HepG2 (cell line): ENCODE measurements around the gene ZMIZ2. TPM values are rescaled to one million over a fixed set of nuclear protein-coding genes. Genes with fewer than 3 reads are reported as not detected.

ENCODE experiments used
- ATM ChIP-seq: fragments of 450-650 bp; IDR thresholded peaks from 2 replicates; pipeline ENCODE4 v1.7.1; 2017; ENCODE audit warnings: mild to moderate bottlenecking, borderline replicate concordance
- CBX5 ChIP-seq: sonication (generic); formaldehyde crosslinking; IDR thresholded peaks from 2 replicates; pipeline ENCODE4 v1.4.0; 2020; ENCODE audit warnings: missing genetic modification reagents, borderline replicate concordance
- DBP ChIP-seq: sonication (generic); formaldehyde crosslinking; IDR thresholded peaks from 2 replicates; pipeline ENCODE4 v1.4.0; 2020; ENCODE audit warnings: missing genetic modification reagents; ENCODE audit errors: not compliant biosample characterization
- GATA4 ChIP-seq: sonication (generic); IDR thresholded peaks from 2 replicates; pipeline ENCODE4 v1.6.1; 2016; ENCODE audit warnings: antibody characterized with exemption, low read depth, borderline replicate concordance
- HNRNPL ChIP-seq: fragments of 200-400 bp; formaldehyde crosslinking; IDR thresholded peaks from 2 replicates; pipeline ENCODE4 v1.6.1; 2017; ENCODE audit warnings: mild to moderate bottlenecking, low read depth, low read length
- MBD4 ChIP-seq: IDR thresholded peaks from 2 replicates; pipeline ENCODE4 v1.6.1; 2012; ENCODE audit warnings: low read length, inconsistent platforms, borderline replicate concordance
- POLR2G ChIP-seq: fragments of 200-400 bp; formaldehyde crosslinking; IDR thresholded peaks from 2 replicates; pipeline ENCODE4 v1.6.1; 2018; ENCODE audit warnings: mild to moderate bottlenecking, low read depth, low read length, moderate library complexity
- RARG ChIP-seq: sonication (generic); formaldehyde crosslinking; IDR thresholded peaks from 2 replicates; pipeline ENCODE4 v1.4.0; 2020; ENCODE audit warnings: low read depth, mild to moderate bottlenecking, missing genetic modification reagents
- RELA ChIP-seq: sonication (generic); formaldehyde crosslinking; IDR thresholded peaks from 2 replicates; pipeline ENCODE4 v1.4.0; 2020; ENCODE audit warnings: missing genetic modification reagents
- SMAD9 ChIP-seq: sonication (generic); formaldehyde crosslinking; IDR thresholded peaks from 2 replicates; pipeline ENCODE4 v1.5.1; 2020; ENCODE audit warnings: mild to moderate bottlenecking, missing genetic modification reagents
- SRF ChIP-seq: IDR thresholded peaks from 2 replicates; pipeline ENCODE4 v1.6.1; 2011; ENCODE audit warnings: mild to moderate bottlenecking, low read depth, low read length, moderate library complexity
- TGIF2 ChIP-seq: IDR thresholded peaks from 2 replicates; pipeline ENCODE4 v1.6.1; 2016; ENCODE audit warnings: control low read depth, missing compliant biosample characterization
- ZFP1 ChIP-seq: IDR thresholded peaks from 2 replicates; pipeline ENCODE4 v1.6.1; 2016
- ZMAT5 ChIP-seq: sonication (generic); formaldehyde crosslinking; IDR thresholded peaks from 2 replicates; pipeline ENCODE4 v1.5.0; 2020; ENCODE audit warnings: mild to moderate bottlenecking, low read depth, missing genetic modification reagents, borderline replicate concordance
- ZNF180 ChIP-seq: sonication (generic); formaldehyde crosslinking; IDR thresholded peaks from 2 replicates; pipeline ENCODE4 v1.4.0; 2020; ENCODE audit warnings: low read depth, missing genetic modification reagents, borderline replicate concordance
- ZNF619 ChIP-seq: sonication (generic); formaldehyde crosslinking; IDR thresholded peaks from 2 replicates; pipeline ENCODE4 v1.4.0; 2020; ENCODE audit warnings: mild to moderate bottlenecking, missing genetic modification reagents
- ZNF747 ChIP-seq: sonication (generic); formaldehyde crosslinking; IDR thresholded peaks from 2 replicates; pipeline ENCODE4 v1.8.1; 2023; ENCODE audit warnings: missing genetic modification reagents, mild to moderate bottlenecking, borderline replicate concordance
- ZNF75D ChIP-seq: sonication (generic); formaldehyde crosslinking; IDR thresholded peaks from 2 replicates; pipeline ENCODE4 v1.8.1; 2023; ENCODE audit warnings: missing genetic modification reagents, mild to moderate bottlenecking, borderline replicate concordance
- ZSCAN31 ChIP-seq: sonication (generic); formaldehyde crosslinking; IDR thresholded peaks from 2 replicates; pipeline ENCODE4 v1.5.0; 2020; ENCODE audit warnings: low read depth, mild to moderate bottlenecking, missing genetic modification reagents
- polyA plus RNA-seq, 8 experiments: library from polyadenylated mRNA; depleted of rRNA in 3 of 8; stranded (reverse) in 7 of 8; unstranded in 1 of 8; fragments of >200 nt; fragmentation: Illumina TruSeq in 4 of 8; extraction: Trizol in 4 of 8; gene quantifications; 2 replicates each; pipeline versions ENCODE4 v1.2.1 to v1.2.3, GENCODE V29; 2011 to 2016; ENCODE audit warnings: low read depth in 4 of 8, missing spikeins in 1 of 8, mixed read lengths in 1 of 8; ENCODE audit not compliant: insufficient read depth in 1 of 8
- total RNA-seq, 5 experiments: library from RNA; depleted of rRNA; stranded (reverse); fragments of >200 nt; fragmentation: Illumina TruSeq; extraction: Trizol; gene quantifications; 2 replicates each; pipeline ENCODE4 v1.2.3, GENCODE V29; 2016; ENCODE audit warnings: low read depth in 1 of 5
- TF ChIP-seq, protein P1 (sequence below): sonication (generic); formaldehyde crosslinking; IDR thresholded peaks from 2 replicates; pipeline ENCODE4 v1.8.0; 2022; ENCODE audit warnings: mild to moderate bottlenecking, missing genetic modification reagents, borderline replicate concordance
- TF ChIP-seq, protein P2 (sequence below): sonication (generic); formaldehyde crosslinking; IDR thresholded peaks from 2 replicates; pipeline ENCODE4 v1.4.0; 2020; ENCODE audit warnings: missing genetic modification reagents
- TF ChIP-seq, protein P3 (sequence below): sonication (generic); formaldehyde crosslinking; IDR thresholded peaks from 2 replicates; pipeline ENCODE4 v1.4.0; 2020; ENCODE audit warnings: mild to moderate bottlenecking, missing genetic modification reagents

The ZMIZ2 gene
- total and polyA plus RNA-seq, 2 of the 13 experiments (the other 11 are each of a cell fraction or from before 2014, with no cell fraction given): 4.9 to 7.9 TPM

DNA sequence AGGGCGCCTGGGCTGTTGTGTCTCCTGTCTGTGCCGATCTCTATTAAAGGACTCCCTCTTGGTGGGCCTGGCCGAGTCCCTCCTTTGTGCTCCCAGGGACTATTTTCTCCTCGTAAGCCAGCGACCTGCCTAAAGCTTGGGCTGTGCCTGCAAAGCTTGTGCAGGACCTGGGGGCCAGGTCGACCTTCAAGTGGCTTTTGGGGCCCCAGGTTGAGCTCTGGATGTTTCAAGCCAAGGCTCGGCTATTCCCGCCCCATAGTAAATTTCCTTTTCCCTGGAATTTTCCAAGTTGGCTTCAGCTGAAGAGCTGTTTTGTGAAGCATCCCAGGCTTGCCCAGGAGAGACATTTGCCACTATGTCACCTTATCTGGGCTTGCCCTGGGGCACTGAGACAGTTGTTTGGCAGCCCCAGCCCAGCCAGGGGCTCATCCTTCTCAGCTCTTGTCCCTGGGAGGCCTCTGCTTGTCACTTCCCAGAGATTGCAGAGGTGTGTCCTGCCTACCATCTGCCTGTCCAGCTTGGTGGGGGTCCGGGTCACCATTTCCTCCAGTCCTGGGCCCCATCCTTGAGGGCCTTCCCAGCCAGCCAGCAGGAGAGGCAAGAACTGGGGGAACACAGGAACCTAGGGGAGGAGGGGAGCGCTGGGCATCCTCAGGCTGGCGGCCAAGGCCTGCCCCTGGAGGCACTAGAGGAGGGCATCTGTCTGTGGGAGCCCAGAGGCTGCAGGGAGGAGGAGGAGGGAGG is 20.2 kb downstream of the ZMIZ2 start (continued):
- TF ChIP-seq, protein P1, sequence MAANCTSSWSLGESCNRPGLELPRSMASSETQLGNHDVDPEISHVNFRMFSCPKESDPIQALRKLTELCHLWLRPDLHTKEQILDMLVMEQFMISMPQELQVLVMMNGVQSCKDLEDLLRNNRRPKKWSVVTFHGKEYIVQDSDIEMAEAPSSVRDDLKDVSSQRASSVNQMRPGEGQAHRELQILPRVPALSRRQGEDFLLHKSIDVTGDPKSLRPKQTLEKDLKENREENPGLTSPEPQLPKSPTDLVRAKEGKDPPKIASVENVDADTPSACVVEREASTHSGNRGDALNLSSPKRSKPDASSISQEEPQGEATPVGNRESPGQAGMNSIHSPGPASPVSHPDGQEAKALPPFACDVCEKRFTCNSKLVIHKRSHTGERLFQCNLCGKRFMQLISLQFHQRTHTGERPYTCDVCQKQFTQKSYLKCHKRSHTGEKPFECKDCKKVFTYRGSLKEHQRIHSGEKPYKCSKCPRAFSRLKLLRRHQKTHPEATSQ: no peak
- TF ChIP-seq MBD4 (no peak), ZNF75D (CRISPR knock-in tag) (no peak), GATA4 (no peak), SRF (no peak), ZMAT5 (CRISPR knock-in tag) (no peak), ZNF619 (CRISPR knock-in tag) (no peak), ZSCAN31 (CRISPR knock-in tag) (no peak), RARG (CRISPR knock-in tag) (no peak), RELA (CRISPR knock-in tag) (no peak), CBX5 (CRISPR knock-in tag) (no peak), POLR2G (peak; percentile 55), ZFP1 (CRISPR knock-in tag) (no peak), ZNF180 (CRISPR knock-in tag) (no peak), SMAD9 (CRISPR knock-in tag) (no peak), HNRNPL (peak; percentile 75; the same call in 1 of the 2 replicates), ZNF747 (CRISPR knock-in tag) (no peak), TGIF2 (CRISPR knock-in tag) (no peak), ATM (no peak), DBP (CRISPR knock-in tag) (no peak)
- TF ChIP-seq, protein P2, sequence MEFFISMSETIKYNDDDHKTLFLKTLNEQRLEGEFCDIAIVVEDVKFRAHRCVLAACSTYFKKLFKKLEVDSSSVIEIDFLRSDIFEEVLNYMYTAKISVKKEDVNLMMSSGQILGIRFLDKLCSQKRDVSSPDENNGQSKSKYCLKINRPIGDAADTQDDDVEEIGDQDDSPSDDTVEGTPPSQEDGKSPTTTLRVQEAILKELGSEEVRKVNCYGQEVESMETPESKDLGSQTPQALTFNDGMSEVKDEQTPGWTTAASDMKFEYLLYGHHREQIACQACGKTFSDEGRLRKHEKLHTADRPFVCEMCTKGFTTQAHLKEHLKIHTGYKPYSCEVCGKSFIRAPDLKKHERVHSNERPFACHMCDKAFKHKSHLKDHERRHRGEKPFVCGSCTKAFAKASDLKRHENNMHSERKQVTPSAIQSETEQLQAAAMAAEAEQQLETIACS (CRISPR knock-in tag): no peak
- TF ChIP-seq, protein P3, sequence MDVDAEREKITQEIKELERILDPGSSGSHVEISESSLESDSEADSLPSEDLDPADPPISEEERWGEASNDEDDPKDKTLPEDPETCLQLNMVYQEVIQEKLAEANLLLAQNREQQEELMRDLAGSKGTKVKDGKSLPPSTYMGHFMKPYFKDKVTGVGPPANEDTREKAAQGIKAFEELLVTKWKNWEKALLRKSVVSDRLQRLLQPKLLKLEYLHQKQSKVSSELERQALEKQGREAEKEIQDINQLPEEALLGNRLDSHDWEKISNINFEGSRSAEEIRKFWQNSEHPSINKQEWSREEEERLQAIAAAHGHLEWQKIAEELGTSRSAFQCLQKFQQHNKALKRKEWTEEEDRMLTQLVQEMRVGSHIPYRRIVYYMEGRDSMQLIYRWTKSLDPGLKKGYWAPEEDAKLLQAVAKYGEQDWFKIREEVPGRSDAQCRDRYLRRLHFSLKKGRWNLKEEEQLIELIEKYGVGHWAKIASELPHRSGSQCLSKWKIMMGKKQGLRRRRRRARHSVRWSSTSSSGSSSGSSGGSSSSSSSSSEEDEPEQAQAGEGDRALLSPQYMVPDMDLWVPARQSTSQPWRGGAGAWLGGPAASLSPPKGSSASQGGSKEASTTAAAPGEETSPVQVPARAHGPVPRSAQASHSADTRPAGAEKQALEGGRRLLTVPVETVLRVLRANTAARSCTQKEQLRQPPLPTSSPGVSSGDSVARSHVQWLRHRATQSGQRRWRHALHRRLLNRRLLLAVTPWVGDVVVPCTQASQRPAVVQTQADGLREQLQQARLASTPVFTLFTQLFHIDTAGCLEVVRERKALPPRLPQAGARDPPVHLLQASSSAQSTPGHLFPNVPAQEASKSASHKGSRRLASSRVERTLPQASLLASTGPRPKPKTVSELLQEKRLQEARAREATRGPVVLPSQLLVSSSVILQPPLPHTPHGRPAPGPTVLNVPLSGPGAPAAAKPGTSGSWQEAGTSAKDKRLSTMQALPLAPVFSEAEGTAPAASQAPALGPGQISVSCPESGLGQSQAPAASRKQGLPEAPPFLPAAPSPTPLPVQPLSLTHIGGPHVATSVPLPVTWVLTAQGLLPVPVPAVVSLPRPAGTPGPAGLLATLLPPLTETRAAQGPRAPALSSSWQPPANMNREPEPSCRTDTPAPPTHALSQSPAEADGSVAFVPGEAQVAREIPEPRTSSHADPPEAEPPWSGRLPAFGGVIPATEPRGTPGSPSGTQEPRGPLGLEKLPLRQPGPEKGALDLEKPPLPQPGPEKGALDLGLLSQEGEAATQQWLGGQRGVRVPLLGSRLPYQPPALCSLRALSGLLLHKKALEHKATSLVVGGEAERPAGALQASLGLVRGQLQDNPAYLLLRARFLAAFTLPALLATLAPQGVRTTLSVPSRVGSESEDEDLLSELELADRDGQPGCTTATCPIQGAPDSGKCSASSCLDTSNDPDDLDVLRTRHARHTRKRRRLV: no peak
